NCI-H187 (cell line): ENCODE measurements around the gene KRT28.
"Not testable (repeated sequence)": the region's sequence is repeated elsewhere in the genome, so short reads cannot be mapped to it uniquely, and the experiment has no call there.

ENCODE experiments used
- DNase-seq, 2 experiments: peaks; one replicate each; lab custom pipeline; 2025; lab: John Stamatoyannopoulos, UW

The KRT28 gene

DNA sequence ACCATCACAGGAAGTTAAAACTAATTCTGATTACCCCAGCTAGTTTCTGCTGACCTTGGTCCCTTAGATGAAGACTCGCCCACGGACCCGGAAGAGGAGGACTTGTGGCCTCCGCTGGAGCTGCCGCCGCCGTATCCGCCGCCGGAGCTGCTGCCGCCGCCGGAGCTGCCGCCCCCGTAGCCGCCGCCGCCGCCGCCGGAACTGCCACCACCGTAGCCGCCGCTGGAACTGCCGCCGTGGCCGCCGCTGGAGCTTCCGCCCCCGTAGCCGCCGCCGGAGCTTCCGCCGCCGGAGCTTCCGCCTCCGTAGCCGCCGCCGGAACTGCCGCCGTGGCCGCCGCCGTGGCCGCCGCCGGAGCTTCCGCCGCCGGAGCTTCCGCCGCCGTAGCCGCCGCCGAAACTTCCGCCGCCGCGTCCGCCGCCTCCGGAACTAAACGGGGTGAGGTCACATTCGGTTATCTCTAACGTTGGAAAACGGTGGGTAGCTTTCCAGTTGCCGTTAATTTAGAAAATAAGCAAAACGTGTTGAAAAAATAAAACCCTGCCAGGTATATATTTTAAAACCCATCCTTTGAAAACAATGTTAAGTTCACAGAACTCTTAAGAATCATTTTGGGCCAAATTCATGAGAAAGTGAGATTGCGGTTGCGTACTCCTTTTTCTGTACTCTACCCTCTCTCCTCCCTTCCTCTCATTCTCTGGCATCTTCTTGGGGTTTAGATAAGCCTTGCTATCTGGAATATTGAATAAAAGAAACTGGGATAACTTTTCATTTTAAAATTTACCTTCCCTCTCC lies 19.2 kb upstream of the KRT28 start:
- peak; percentile 5 to 66 for DNase-seq

- DNase-seq: no peak
Observed at GRCh38 chr17:40818343-40818732, 18.6 kb upstream of the KRT28 start.

- no peak for DNase-seq
Observed at GRCh38 chr17:40817103-40817682, 17.4 kb upstream of the KRT28 start.

DNA sequence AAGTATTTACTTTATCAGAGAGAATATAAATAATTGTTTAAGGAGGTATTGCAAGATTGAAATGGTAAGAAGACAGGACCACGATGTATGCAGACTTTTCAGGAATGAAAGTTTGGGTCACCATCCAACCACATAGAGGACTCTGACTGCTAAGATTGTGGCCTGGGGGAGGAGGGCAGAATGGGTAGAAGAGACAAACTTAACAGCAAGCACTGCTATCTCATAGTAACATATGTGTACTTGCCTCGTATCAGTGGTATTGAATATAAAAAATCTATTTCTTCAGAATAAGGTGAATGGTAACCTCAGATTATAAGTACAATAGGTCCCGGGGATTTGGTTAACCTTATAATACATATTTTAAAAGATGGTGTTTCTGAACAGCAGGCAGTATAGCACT lies 16.8 kb upstream of the KRT28 start:
- no peak for DNase-seq

DNA sequence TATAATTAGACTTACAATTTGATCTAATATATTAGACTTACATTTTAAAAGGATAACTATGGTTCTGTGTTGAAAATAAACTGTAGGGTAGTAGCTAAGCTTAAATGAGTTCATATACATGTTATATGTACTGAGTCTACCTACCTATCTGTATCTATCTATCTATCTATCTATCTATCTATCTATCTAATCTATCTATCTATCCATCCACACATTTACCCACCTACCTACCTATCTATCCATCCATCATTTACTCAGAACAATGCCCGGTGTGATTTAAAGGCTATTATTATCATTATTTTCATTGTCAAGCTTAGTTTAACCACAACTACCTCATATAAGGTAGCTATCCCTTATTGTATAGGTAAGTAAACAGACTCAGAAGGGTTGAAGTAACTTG lies 15.6 kb upstream of the KRT28 start:
- no peak for DNase-seq

DNA sequence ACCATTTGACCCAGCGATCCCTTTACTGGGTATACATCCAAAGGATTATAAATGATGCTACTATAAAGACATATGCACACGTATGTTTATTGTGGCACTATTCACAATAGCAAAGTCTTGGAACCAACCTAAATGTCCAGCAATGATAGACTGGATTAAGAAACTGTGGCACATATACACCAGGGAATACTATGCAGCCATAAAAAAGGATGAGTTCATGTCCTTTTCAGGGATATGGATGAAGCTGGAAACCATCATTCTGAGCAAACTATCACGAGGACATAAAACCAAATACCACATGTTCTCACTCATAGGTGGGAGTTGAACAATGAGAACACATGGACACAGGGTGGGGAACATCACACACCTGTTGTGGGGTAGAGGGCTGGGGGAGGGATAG lies 14.9 kb upstream of the KRT28 start:
- not testable (repeated sequence) for DNase-seq

DNA sequence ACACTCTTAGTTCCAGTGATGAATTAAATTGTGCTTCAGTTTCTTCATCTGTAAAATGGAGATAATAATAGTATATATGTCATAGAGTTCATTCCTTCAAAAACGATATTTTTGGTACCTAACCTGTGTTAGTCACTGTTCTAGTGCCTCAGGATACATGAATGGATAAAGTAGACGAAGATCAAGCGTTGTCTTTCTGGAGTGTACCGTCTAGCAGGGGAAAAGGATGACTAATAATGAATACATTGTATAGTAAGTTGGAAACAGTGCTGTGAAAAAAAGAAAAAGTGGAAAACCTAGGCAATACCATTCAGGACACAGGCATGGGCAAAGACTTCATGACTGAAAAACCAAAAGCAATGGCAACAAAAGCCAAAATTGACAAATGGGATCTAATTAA lies 14.0 kb upstream of the KRT28 start:
- DNase-seq: no peak

DNA sequence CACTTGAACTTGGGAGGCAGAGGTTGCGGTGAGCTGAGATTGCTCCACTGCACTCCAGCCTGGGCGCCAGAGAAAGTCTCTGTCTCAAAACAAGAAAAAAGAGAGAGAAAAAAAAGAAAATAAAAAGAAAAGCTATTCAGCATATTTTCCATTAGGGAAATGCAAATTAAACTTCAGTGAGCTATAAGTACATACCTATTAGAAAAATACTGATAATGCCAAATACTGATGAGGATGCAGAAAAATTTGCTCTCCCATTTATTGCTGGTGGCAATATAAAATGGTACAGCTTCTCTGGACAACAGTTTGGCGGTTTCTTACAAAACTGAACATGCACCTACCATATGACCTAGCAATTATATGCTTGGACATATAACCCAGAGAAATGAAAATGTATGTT lies 12.9 kb upstream of the KRT28 start:
- DNase-seq: no peak

- DNase-seq: no peak
Observed at GRCh38 chr17:40810494-40810893, 10.7 kb upstream of the KRT28 start.

DNA sequence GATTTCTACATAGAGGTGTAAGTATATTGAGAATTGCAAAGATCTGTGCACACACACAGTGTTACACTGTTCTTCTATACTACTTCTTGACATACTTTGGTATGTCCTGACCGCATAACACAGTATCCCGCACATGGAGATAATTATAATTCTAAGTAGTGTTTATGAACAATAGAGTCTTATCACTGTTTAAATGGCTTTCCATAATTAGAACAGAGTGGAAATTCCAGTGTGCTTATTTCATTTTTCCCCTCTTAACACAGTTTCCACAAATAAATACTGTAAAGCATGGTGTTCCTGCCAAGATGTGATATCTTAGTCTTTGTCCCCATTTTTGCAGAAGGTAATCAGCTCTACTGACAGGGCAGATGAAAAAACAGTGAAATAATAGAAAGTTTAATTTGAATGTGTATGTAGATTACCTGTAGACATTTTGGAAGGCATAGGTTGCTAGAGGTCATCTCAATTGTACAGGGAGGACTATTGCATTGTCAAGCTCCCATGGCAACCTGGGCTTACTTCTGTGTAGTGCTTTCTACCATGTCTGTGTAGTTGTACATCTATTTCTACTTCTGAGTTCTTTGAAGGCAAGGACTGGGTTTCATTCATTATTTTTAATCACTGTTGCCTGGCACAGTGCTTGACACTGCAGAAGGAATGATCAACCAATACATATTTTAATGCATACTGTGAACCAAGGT lies 10.1 kb upstream of the KRT28 start:
- no peak for DNase-seq

DNA sequence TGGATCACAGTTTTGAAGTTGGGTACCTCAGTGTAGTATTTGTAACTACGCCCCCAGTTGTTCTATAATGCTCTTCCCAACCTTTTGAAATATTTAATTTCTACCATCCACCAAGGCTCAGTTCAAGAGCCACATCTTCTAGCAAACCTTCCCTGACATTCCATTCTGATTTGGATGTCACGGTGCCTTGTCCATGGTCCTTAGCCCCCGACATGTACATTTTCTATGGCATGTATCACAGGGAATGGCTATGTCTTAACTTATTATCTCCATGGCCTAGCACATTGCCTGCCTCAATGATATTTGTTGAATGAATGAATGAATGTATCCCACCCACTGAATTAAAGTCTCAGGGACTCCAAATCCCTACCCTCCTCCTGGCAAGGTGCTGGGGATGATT lies 6.4 kb upstream of the KRT28 start:
- DNase-seq: no peak

DNA sequence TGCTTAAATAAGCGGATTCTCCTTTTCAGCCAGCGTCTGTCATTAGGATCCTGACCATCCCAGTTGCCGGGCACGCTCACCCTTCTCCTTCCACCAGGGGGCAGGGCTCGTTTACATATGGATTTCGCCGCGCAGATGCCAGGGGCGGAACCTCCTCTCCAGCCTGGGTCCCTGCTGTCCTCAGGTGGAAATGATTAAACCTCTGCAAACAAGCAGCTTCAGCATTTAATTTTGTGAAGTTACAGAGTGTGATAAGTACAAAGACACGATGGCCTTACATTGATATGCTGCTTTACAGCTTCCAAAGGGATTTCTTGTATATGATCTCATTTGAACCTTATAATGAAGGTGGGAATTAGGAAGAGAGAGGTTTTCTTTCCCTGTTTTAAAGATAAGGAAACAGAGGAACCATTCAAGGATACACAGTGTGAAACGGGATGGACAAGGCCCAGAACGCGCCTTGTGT lies 3.9 kb upstream of the KRT28 start:
- peak; percentile 38 to 50 for DNase-seq

DNA sequence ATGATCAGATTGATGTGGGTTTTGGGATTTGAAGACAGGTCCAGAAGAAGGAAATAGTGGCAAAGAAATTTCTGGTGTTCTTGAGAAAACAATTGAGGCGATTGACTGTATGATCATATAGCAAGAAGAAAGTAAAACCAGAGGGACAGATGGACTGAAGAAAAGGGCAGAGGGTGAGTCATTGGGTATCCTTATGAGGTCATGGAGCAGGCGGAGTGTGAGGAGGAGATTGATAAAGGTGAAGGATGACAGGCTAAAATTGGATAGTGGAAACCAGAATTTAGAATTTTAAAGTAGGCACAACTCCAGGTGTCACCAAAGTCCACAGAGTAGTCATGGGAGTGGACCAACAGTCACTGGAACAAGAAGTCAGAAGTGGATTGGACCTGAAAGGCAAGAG lies 1.4 kb upstream of the KRT28 start:
- DNase-seq: no peak

DNA sequence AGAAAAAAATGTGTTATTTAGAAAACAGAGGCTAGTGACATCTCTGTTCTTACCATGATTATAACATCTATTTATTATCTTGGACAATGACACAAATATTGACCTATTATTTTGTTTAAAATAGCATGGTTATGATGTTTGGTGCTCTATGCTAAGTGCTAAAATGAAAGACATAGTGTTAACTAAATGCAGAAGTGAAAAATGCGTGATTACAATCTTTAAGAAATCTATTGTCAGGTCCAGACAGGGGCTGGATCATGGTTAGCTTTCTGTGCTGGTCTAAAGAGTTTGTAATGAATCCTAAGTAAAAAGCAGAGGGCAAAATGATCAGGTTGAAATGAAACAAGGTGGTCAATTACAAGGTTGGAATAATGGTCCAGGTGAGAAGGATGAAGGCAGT lies 622 bp upstream of the KRT28 start:
- no peak for DNase-seq

DNA sequence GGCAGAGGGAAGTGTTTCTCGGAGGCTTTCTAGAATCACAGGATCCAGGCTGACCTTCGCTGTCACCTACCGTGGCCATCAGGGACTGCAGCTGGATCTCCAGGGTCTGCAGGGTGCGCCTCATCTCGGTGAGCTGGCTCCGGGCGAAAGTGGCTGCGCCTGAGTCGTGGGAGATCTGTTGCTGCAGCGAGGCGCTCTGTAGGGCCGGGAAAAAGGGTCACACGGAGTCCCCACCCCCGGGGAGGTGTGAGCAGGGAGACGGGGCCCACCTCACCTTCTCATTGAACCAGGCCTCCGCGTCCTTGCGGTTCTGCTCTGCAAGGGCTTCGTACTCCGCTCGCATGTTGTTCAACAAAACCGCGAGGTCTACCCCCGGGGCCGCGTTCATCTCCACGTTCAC lies 2.9 kb downstream of the KRT28 start:
- no peak for DNase-seq

GRCh38 chr17:40795019-40795667 lies 4.6 kb downstream of the KRT28 start:
- no peak for DNase-seq

- no peak for DNase-seq
Observed at GRCh38 chr17:40794466-40794865, 5.3 kb downstream of the KRT28 start.

- DNase-seq: peak; percentile 12 to 49
Observed at GRCh38 chr17:40793832-40794231, 5.9 kb downstream of the KRT28 start.

DNA sequence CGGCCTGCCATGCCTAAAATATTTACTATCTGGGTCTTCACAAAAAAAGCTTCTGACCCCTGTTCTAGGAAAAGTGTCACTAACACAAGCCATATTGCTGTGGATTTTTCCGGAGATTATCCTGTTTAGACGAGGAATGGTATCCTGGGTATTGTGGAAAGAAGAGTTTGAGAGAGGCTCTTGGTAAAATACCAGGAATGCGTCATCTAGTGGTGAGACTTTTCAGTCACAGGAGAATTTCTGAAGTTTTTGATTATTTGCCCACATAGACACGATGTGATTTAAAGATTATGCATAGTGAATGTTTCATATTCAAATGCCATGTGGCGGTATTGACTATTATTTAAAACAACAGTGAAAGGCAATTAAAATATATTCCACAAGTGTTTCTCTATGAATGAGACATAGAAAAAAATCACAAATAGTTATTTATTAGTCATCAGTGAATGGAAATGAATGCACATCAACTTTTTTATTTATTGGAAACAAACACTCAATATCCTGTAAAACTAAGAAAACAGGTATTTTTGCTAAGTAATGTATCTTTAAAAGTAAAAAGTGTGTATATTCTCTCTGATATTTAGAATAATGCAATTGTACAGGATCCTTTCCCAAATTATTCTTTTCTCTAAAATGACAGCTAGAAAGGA lies 7.8 kb downstream of the KRT28 start:
- no peak for DNase-seq

DNA sequence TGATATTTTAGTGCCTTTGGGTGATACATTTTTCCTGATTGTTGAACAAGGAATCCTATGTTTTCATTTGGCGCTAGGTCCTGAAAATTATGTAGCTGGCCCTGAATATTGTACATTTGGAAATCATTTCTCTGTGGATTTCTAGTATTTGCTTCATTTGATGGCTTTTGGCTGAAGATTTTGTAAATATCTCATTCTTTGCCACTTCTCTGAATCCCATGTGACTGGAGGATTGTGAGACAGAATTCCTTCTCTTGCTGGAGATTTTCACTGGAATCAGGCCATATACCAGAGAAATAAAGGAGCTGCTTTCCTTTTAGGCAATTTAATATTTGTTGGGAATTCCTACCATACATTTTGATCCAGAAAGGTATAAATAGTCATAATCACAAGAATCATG lies 8.6 kb downstream of the KRT28 start:
- no peak for DNase-seq

GRCh38 chr17:40782450-40782849 lies 17.3 kb downstream of the KRT28 start, which contains the start of gene KRT27:
Gene KRT27, minus strand, starts transcription at chr17:40782550. Its CDS starts 57 bp downstream, at chr17:40782493.
- DNase-seq: no peak
